ENCODE data around the gene PRPF6. TPM values are rescaled to one million over a fixed set of nuclear protein-coding genes. Genes with fewer than 3 reads are reported as not detected.

PRPF6 gene
- total and polyA plus RNA-seq, 2 donors (not counting 1 experiment from before 2014, with no cell fraction given), result 31.7 to 82.9 TPM

GRCh38 chr20:63969838-63970713 lies 10.9 kb upstream of the PRPF6 start, which contains the start of gene ZNF512B:
Gene ZNF512B (minus strand): TSS chr20:63969930. CDS start chr20:63967950, 1,980 bp downstream.
- H3K9ac ChIP-seq (ENCODE audit: low read length), result peak within 1 kb of the TSS; percentile 64
- peaks cover 0 to 14% (median 0%) of the 10 kb centered on the region in 3 donors for H3K9me3 ChIP-seq (ENCODE audit: control extremely low read depth in 1 of 3, control insufficient read depth in 2 of 3, insufficient read depth in 1 of 3, low read length in 2 of 3)
- H3K4me1 Mint-ChIP-seq, result peaks cover 17% of the 10 kb centered on the region
- peaks cover 0 to 4% of the 10 kb centered on the region in 2 experiments for H3K36me3 ChIP-seq (replicated peaks in 1 of 2; ENCODE audit: control extremely low read depth in 1 of 2, control insufficient read depth in 1 of 2, extremely low read depth in 1 of 2, insufficient read depth in 2 of 2, low read length in 1 of 2)
- peak within 1 kb of the TSS in 4 of 5 experiments; percentile 34 to 64 (median 50) for H3K4me3 ChIP-seq (ENCODE audit: control extremely low read depth in 1 of 5, extremely low read depth in 1 of 5, insufficient read depth in 1 of 5, low read depth in 2 of 5, low read length in 4 of 5)
- H3K9me3 Mint-ChIP-seq (ENCODE audit: insufficient read depth), result no peaks in the 10 kb centered on the region
- ATAC-seq (ENCODE audit: low read depth) (peak; percentile 53), DNase-seq (peak; percentile 66)
- no peak for TF ChIP-seq EZH2 (IDR thresholded peaks at IDR 0.05; ENCODE audit: borderline replicate concordance, insufficient read depth, low read depth, low read length, poor library complexity, severe bottlenecking)
- TF ChIP-seq CTCF (IDR thresholded peaks at IDR 0.05), result no peak
- ChIA-PET POLR2A (no interaction called here), CTCF (no interaction called here)
- H3K79me2 ChIP-seq (ENCODE audit: control insufficient read depth, insufficient read depth, low read length), result no peaks in the 10 kb centered on the region
- H3K4me2 ChIP-seq (replicated peaks; ENCODE audit: low read depth, low read length, poor library complexity, severe bottlenecking), result peak within 1 kb of the TSS; percentile 90
- 6% methylated on average over 48 of the region's 73 CpGs for WGBS (ENCODE audit: insufficient coverage)
- H3K4me3 Mint-ChIP-seq, result peak within 1 kb of the TSS; percentile 86
- intact Hi-C loops (cut with micrococcal nuclease), result no loop called here
- no peaks in the 10 kb centered on the region for H3K27me3 Mint-ChIP-seq
- H3K27me3 ChIP-seq (replicated peaks in 1 of 4; ENCODE audit: control extremely low read depth in 1 of 4, control insufficient read depth in 3 of 4, insufficient read depth in 4 of 4, low read length in 3 of 4), result no peaks in the 10 kb centered on the region
- H3K27ac Mint-ChIP-seq, result peak within 1 kb of the TSS; percentile 61
- H2AFZ ChIP-seq (ENCODE audit: insufficient read depth, low read depth, low read length, poor library complexity, severe bottlenecking), result peak within 1 kb of the TSS; percentile 66
- H3K27ac ChIP-seq (ENCODE audit: low read length in 2 of 2), result no peak within 1 kb of the TSS
- peaks cover 13 to 22% of the 10 kb centered on the region in 2 donors for H3K4me1 ChIP-seq (ENCODE audit: control insufficient read depth in 2 of 2, insufficient read depth in 2 of 2, low read length in 2 of 2)
- H4K20me1 ChIP-seq (ENCODE audit: control insufficient read depth, insufficient read depth, low read length, poor library complexity, severe bottlenecking), result no peaks in the 10 kb centered on the region
